ENCODE results near the gene ADRM1. TPM values are rescaled to one million over a fixed set of nuclear protein-coding genes. Genes with fewer than 3 reads are reported as not detected.

ADRM1 gene
- polyA plus RNA-seq, 2 of the 4 experiments (the other 2 are of a cell fraction) = 87.9 to 130 TPM

DNA sequence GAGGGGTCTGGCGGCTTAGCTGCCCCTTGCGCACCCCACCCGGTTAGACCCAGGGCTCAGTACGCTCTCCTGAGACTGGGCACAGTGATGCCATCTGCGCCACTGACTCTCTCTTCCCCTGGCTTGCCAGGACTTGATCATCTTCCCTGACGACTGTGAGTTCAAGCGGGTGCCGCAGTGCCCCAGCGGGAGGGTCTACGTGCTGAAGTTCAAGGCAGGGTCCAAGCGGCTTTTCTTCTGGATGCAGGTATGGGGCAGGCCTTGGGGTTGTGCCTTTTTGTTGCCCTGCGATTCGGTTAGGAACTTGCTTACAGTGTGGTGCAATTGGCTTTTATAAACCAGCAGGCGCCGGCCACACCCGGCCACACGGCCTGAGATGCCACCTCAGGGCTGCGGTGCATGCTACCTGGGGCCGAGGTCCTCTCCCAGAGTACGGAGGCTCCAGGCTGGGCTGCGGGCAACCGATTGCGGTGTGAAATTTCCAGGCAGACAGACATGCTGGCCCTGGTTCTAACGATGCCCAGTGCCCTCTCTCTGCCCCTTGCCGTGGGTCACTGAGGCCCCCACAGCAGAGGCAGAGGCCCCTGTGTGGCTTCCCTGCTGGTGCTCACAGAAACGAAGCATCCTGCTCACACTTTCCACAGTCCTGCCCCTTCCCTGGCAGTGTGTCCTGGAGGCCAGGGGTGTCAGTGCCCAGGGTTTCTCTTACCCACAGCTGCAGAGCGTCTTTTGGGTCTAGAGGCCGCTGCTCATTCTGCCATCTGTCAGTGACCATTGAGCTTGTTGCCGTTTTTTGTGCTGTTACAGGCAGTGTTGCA lies 1.7 kb downstream of the ADRM1 start:
- no peak for ATAC-seq
- 33% methylated on average over 27 of the region's 29 CpGs for WGBS (ENCODE audit: missing lambda C conversion rate)
- peak overlapping the region; percentile 92 for H3K4me2 ChIP-seq
- FAIRE-seq = no peak
- POLR2A ChIA-PET = interaction anchor here (0.9 to 1.6 kb wide), 5 partner anchors 46 to 82 kb away, joined by 3 read pairs; partner anchors contain the start of genes LAMA5 and RPS21
- peaks cover 50% of the 10 kb centered on the region for H3K4me1 ChIP-seq
- peak overlapping the region; percentile 99 for H3K4me3 ChIP-seq
- TF ChIP-seq CHD2 (IDR thresholded peaks at IDR 0.05; ENCODE audit: low read length, partially characterized antibody) (no peak), POLR2AphosphoS2 (conservative IDR thresholded peaks at IDR 0.05; ENCODE audit: low read length) (peak; percentile 26), POLR2A (IDR thresholded peaks at IDR 0.05; ENCODE audit: low read length) (no peak), RCOR1 (IDR thresholded peaks at IDR 0.05; ENCODE audit: low read depth, low read length) (no peak), TP53 (CRISPR knock-in tag; IDR thresholded peaks at IDR 0.05) (no peak), HOXB5 (CRISPR knock-in tag; IDR thresholded peaks at IDR 0.05) (no peak), JUN (IDR thresholded peaks at IDR 0.05) (peak; percentile 13 to 18; a peak in 1 of 5 replicates)
- TF ChIP-seq, protein P1, sequence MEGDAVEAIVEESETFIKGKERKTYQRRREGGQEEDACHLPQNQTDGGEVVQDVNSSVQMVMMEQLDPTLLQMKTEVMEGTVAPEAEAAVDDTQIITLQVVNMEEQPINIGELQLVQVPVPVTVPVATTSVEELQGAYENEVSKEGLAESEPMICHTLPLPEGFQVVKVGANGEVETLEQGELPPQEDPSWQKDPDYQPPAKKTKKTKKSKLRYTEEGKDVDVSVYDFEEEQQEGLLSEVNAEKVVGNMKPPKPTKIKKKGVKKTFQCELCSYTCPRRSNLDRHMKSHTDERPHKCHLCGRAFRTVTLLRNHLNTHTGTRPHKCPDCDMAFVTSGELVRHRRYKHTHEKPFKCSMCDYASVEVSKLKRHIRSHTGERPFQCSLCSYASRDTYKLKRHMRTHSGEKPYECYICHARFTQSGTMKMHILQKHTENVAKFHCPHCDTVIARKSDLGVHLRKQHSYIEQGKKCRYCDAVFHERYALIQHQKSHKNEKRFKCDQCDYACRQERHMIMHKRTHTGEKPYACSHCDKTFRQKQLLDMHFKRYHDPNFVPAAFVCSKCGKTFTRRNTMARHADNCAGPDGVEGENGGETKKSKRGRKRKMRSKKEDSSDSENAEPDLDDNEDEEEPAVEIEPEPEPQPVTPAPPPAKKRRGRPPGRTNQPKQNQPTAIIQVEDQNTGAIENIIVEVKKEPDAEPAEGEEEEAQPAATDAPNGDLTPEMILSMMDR (IDR thresholded peaks at IDR 0.05) = no peak
- TF ChIP-seq, protein P2, sequence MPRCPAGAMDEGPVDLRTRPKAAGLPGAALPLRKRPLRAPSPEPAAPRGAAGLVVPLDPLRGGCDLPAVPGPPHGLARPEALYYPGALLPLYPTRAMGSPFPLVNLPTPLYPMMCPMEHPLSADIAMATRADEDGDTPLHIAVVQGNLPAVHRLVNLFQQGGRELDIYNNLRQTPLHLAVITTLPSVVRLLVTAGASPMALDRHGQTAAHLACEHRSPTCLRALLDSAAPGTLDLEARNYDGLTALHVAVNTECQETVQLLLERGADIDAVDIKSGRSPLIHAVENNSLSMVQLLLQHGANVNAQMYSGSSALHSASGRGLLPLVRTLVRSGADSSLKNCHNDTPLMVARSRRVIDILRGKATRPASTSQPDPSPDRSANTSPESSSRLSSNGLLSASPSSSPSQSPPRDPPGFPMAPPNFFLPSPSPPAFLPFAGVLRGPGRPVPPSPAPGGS (IDR thresholded peaks at IDR 0.05) = peak; percentile 23; the same call in 2 of the 3 replicates
- TF ChIP-seq, protein P3, sequence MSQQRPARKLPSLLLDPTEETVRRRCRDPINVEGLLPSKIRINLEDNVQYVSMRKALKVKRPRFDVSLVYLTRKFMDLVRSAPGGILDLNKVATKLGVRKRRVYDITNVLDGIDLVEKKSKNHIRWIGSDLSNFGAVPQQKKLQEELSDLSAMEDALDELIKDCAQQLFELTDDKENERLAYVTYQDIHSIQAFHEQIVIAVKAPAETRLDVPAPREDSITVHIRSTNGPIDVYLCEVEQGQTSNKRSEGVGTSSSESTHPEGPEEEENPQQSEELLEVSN (IDR thresholded peaks at IDR 0.05; ENCODE audit: borderline replicate concordance, low read depth) = no peak
- DNase-seq (ENCODE audit: low read depth in 1 of 2, low spot score in 1 of 2) = peak; percentile 35 to 46
- CTCF ChIA-PET = interaction anchor here (1.2 to 8.8 kb wide), 9 partner anchors 12 to 96 kb away, joined by 3 to 93 read pairs (median 12); no protein-coding TSS in a partner anchor
- no peaks in the 10 kb centered on the region for H3K9me3 ChIP-seq
- H3K27ac ChIP-seq = peak overlapping the region; percentile 97 to 99

DNA sequence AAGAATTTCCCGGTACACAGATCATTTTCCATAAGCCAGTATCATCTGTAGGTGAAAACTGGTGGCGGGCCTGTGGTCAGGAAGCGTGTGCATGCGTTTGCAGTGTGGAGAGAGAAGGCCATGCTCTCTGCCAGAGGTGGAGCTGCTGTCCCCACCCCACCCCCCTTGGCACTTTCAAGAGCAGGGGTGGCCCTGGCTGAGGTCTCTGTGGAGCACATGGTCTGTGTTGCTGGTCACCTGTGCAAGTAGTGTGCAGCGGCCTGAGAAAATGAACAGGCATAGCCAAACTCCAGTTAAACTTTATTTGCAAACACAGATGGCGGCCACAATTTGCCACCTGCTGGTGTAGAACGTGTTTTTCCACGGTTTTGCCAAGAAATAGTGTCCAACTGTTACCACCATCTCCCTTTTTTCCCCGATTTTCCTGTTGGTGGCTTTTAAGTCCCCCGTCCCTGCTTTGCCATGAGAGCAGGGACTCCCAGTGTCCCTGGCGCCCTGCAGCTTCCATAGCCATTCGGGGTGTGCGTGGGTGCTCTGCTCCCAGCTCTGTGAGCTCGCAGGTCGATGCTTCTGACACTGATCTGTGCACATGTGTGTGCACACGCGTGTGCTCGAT lies 2.5 kb downstream of the ADRM1 start:
- Histone ChIP-seq H3K27ac (peak overlapping the region; percentile 97 to 99; a peak in 5 of 6 replicates), H3K9me3 (no peaks in the 10 kb centered on the region), H3K4me2 (peak overlapping the region; percentile 92), H3K4me1 (peaks cover 57% of the 10 kb centered on the region), H3K4me3 (peak overlapping the region; percentile 99)
- WGBS (ENCODE audit: missing lambda C conversion rate) = 67% methylated on average over 16 of the region's 18 CpGs
- DNase-seq (ENCODE audit: low read depth in 1 of 2, low spot score in 1 of 2) (peak; percentile 42 to 74), FAIRE-seq (no peak), ATAC-seq (no peak)
- ChIA-PET CTCF (interaction anchor here (0.8 to 8.8 kb wide), 14 partner anchors 12 to 100 kb away, joined by 3 to 93 read pairs (median 6); partner anchors contain the start of gene RPS21), POLR2A (interaction anchor here (1.0 to 1.2 kb wide), 3 partner anchors 62 to 82 kb away, joined by 3 read pairs; partner anchors contain the start of genes LAMA5 and RPS21)
- TF ChIP-seq, protein P4, sequence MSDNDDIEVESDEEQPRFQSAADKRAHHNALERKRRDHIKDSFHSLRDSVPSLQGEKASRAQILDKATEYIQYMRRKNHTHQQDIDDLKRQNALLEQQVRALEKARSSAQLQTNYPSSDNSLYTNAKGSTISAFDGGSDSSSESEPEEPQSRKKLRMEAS (IDR thresholded peaks at IDR 0.05) = peak; percentile 52; the same call in 1 of the 2 replicates
- TF ChIP-seq JUN (IDR thresholded peaks at IDR 0.05) = no peak
- TF ChIP-seq, protein P5, sequence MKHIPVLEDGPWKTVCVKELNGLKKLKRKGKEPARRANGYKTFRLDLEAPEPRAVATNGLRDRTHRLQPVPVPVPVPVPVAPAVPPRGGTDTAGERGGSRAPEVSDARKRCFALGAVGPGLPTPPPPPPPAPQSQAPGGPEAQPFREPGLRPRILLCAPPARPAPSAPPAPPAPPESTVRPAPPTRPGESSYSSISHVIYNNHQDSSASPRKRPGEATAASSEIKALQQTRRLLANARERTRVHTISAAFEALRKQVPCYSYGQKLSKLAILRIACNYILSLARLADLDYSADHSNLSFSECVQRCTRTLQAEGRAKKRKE (CRISPR knock-in tag; IDR thresholded peaks at IDR 0.05; ENCODE audit: low read depth) = no peak
- TF ChIP-seq POLR2AphosphoS2 (conservative IDR thresholded peaks at IDR 0.05; ENCODE audit: low read length) = 0 out of 2 replicates have a peak, but pooled peaks have one; percentile 15
- no peak for TF ChIP-seq HOXB5 (CRISPR knock-in tag; IDR thresholded peaks at IDR 0.05)
- TF ChIP-seq KDM5A (IDR thresholded peaks at IDR 0.05) = no peak
- no peak for TF ChIP-seq MAZ (IDR thresholded peaks at IDR 0.05; ENCODE audit: borderline replicate concordance, low read depth, low read length)
- no peak for TF ChIP-seq KDM1A (IDR thresholded peaks at IDR 0.05; ENCODE audit: low read depth)
- TF ChIP-seq SMC3 (IDR thresholded peaks at IDR 0.05) = no peak
- TF ChIP-seq, protein P6, sequence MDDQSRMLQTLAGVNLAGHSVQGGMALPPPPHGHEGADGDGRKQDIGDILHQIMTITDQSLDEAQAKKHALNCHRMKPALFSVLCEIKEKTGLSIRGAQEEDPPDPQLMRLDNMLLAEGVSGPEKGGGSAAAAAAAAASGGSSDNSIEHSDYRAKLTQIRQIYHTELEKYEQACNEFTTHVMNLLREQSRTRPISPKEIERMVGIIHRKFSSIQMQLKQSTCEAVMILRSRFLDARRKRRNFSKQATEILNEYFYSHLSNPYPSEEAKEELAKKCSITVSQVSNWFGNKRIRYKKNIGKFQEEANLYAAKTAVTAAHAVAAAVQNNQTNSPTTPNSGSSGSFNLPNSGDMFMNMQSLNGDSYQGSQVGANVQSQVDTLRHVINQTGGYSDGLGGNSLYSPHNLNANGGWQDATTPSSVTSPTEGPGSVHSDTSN (IDR thresholded peaks at IDR 0.05) = peak; percentile 74
- no peak for TF ChIP-seq FOXS1 (CRISPR knock-in tag; IDR thresholded peaks at IDR 0.05)
- 0 out of 2 replicates have a peak, but pooled peaks have one; percentile 4 for TF ChIP-seq GATA3 (IDR thresholded peaks at IDR 0.05; ENCODE audit: borderline replicate concordance)
- TF ChIP-seq, protein P7, sequence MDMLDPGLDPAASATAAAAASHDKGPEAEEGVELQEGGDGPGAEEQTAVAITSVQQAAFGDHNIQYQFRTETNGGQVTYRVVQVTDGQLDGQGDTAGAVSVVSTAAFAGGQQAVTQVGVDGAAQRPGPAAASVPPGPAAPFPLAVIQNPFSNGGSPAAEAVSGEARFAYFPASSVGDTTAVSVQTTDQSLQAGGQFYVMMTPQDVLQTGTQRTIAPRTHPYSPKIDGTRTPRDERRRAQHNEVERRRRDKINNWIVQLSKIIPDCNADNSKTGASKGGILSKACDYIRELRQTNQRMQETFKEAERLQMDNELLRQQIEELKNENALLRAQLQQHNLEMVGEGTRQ (IDR thresholded peaks at IDR 0.05) = 0 out of 2 replicates have a peak, but pooled peaks have one; percentile 32
- no peak for TF ChIP-seq JUNB (IDR thresholded peaks at IDR 0.05)
- TF ChIP-seq HOXB13 (CRISPR knock-in tag; IDR thresholded peaks at IDR 0.05; ENCODE audit: low read depth) = no peak
- no peak for TF ChIP-seq POLR2A (IDR thresholded peaks at IDR 0.05; ENCODE audit: low read length)
- TF ChIP-seq, protein P2 (IDR thresholded peaks at IDR 0.05) = no peak
- TF ChIP-seq CBX8 (IDR thresholded peaks at IDR 0.05) = no peak
- TF ChIP-seq ZSCAN20 (CRISPR knock-in tag; IDR thresholded peaks at IDR 0.05) = no peak
- TF ChIP-seq ZFP36 (IDR thresholded peaks at IDR 0.05; ENCODE audit: borderline replicate concordance, partially characterized antibody) = no peak
